CD4-positive, alpha-beta T cell (primary cell): ENCODE data around the gene C11orf65. TPM values are rescaled to one million over a fixed set of nuclear protein-coding genes. Genes with fewer than 3 reads are reported as not detected.

Source experiments
- ATAC-seq: fragments of 200-7000 bp; cut with Tn5 transposase; one replicate; pipeline ENCODE4 v1.10.0; 2022; ENCODE audit warnings: mild to moderate bottlenecking; ENCODE audit not compliant: poor library complexity
- CTCF ChIA-PET: fragments of 350-600 bp; sonication (Branson Sonifier 250); formaldehyde crosslinking; loops from one replicate; lab custom pipeline; 2021; ENCODE audit warnings: antibody characterized with exemption, inconsistent platforms; lab: Charles Lee
- POLR2A ChIA-PET: fragments of 350-600 bp; sonication (Branson Sonifier 250); formaldehyde crosslinking; loops from one replicate; lab custom pipeline; 2021; ENCODE audit warnings: antibody characterized with exemption, inconsistent platforms; lab: Charles Lee
- DNase-seq, 14 experiments: peaks; one replicate each; pipeline ENCODE4 v3.0.0-alpha.2; 2013 to 2020; ENCODE audit warnings: mixed read lengths in 2 of 14
- H3K27ac ChIP-seq, 2 donors: one replicate each; pipeline versions ENCODE4 v1.5.1 to v1.7.0; 2013; ENCODE audit warnings: low read length in 2 of 2, low read depth in 1 of 2, mild to moderate bottlenecking in 1 of 2
- H3K27me3 ChIP-seq, 2 experiments: 1 replicate in 1 of 2; 2 replicates in 1 of 2; pipeline versions ENCODE4 v1.6.1 to v1.7.0; 2013; ENCODE audit warnings: low read length in 2 of 2, control low read depth in 1 of 2, mild to moderate bottlenecking in 1 of 2, moderate library complexity in 1 of 2; ENCODE audit not compliant: insufficient read depth in 2 of 2, control insufficient read depth in 1 of 2
- H3K36me3 ChIP-seq: one replicate; pipeline ENCODE4 v1.6.1; 2013; ENCODE audit warnings: low read length, control low read depth; ENCODE audit not compliant: insufficient read depth
- H3K4me1 ChIP-seq: one replicate; pipeline ENCODE4 v1.6.1; 2013; ENCODE audit warnings: low read length, control low read depth; ENCODE audit not compliant: insufficient read depth
- H3K4me3 ChIP-seq: one replicate; pipeline ENCODE4 v1.5.1; 2013; ENCODE audit warnings: mild to moderate bottlenecking, low read length, moderate library complexity
- H3K9me3 ChIP-seq, 2 experiments: 1 replicate in 1 of 2; 2 replicates in 1 of 2; pipeline versions ENCODE4 v1.6.1 to v1.7.0; 2013; ENCODE audit warnings: low read length in 2 of 2, mild to moderate bottlenecking in 2 of 2, control low read depth in 1 of 2, moderate library complexity in 1 of 2; ENCODE audit not compliant: control insufficient read depth in 1 of 2, insufficient read depth in 1 of 2
- H3K27ac Mint-ChIP-seq: one replicate; pipeline ENCODE4 v1.8.0; 2020; ENCODE audit warnings: mixed read lengths
- H3K27me3 Mint-ChIP-seq: one replicate; pipeline ENCODE4 v1.8.0; 2021; ENCODE audit warnings: mixed read lengths
- H3K36me3 Mint-ChIP-seq: one replicate; pipeline ENCODE4 v1.8.0; 2021; ENCODE audit warnings: low read depth, mixed read lengths
- H3K4me1 Mint-ChIP-seq: one replicate; pipeline ENCODE4 v1.8.0; 2021; ENCODE audit warnings: low read depth, mixed read lengths
- H3K4me3 Mint-ChIP-seq: one replicate; pipeline ENCODE4 v1.8.0; 2020; ENCODE audit warnings: mild to moderate bottlenecking, mixed read lengths
- H3K9me3 Mint-ChIP-seq: one replicate; pipeline ENCODE4 v1.8.0; 2020; ENCODE audit warnings: mixed read lengths
- CTCF ChIP-seq: fragments of 200-600 bp; IDR thresholded peaks from one replicate; pipeline ENCODE4 v1.8.0; 2022; ENCODE audit warnings: antibody characterized with exemption, mild to moderate bottlenecking
- intact Hi-C, 2 experiments: fragments of 100-400 bp; cut with DNase I in 1 of 2; cut with micrococcal nuclease in 1 of 2; formaldehyde crosslinking; loops; one replicate each; pipeline versions ENCODE4 v1.15.1 to v1.9.0; 2023 to 2025; cut with DNase I, micrococcal nuclease
- polyA plus RNA-seq, 2 donors: library from polyadenylated mRNA; unstranded; fragments of 120-200 nt; gene quantifications; one replicate each; pipeline ENCODE4 v1.2.1, GENCODE V29; 2013
- total RNA-seq, 174 experiments: library from RNA in 2 of 174; stranded (reverse) in 2 of 174; gene quantifications; one replicate each; pipeline ENCODE4 v1.2.3 and lab custom pipeline; 2021 to 2026

C11orf65 gene, protein sequence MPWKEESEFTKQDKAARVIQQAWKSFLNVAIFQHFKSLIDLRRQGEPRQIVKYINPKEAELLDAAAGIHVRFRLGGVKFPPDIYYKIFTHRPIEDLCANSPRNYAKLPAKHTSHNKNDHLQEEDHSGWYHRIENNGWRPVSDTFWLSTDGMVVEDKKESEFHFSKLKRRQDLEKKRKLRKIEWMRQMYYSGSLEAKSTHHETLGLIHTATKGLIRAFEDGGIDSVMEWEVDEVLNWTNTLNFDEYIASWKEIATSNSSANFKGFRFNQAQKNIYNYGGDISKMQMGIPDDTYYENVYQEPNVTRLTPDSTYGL
- total RNA-seq (under 1 TPM; 0.30 to 0.75 TPM), total RNA-seq (lab: John Stamatoyannopoulos, UW) (0 to 1.7 (median 0.64) reads per million in 172 experiments)
- polyA plus RNA-seq (2013, experiment 1 of 2) = 2.4 TPM
- polyA plus RNA-seq (2013, experiment 2 of 2) = 2.9 TPM

DNA sequence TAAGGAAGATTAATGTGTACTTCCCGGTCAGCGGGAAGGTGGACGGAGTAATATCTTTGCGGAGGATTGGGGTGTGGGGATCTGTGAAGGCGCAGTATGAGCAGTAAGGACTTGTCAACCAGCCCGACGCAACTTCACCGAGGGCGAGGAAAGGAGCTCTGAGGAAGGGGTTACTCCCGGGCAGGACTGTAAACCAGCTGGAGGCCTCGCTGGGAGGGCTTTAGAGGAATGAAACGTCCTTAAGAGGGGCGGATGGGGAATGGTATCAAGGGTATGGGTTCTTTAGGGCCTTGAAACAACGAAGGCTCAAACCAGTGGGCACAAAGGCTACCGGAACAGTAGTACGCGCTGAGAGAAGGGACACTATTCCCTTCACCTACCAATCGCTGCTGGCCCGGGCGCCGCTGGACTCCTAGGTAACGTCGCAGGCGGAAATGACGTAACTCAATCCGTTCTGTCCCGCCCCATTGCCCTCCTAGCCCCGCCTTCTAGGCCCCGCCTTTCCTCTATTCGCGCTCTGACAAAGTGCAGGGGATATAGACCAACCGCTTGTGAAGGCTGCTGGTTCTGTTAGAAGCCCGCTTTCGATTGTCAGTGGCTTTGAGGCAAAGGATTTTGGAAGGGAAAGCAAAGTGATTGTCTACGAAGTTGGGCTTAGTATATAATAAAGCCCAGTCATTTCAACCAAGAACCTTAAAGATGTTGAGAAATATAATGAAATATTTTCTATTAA, at the start of gene C11orf65:
Gene C11orf65, minus strand, starts transcription at position 439 of the 733 bp plus-strand sequence. CDS start 5,970 bp downstream, outside the sequence.
- Histone ChIP-seq H3K4me3 (peak within 1 kb of the TSS; percentile 73), H3K27ac (peak within 1 kb of the TSS; percentile 90 to 98), H3K4me1 (peaks cover 12% of the 10 kb centered on the region), H3K27me3 (no peaks in the 10 kb centered on the region), H3K9me3 (no peaks in the 10 kb centered on the region), H3K36me3 (no peaks in the 10 kb centered on the region)
- ChIA-PET POLR2A (interaction anchor here (1.0 to 2.5 kb wide), 10 partner anchors 24 to 1010 kb away, joined by 3 to 16 read pairs (median 6); partner anchors contain the start of genes ATM, CWF19L2, DDX10 and NPAT), CTCF (no interaction called here)
- Mint-ChIP-seq H3K36me3 (peaks cover 7% of the 10 kb centered on the region), H3K4me1 (peaks cover 19% of the 10 kb centered on the region), H3K4me3 (peak within 1 kb of the TSS; percentile 95), H3K9me3 (no peaks in the 10 kb centered on the region), H3K27ac (peak within 1 kb of the TSS; percentile 99), H3K27me3 (no peaks in the 10 kb centered on the region)
- ATAC-seq (peak; percentile 94), DNase-seq (peak; percentile 92 to 98 (median 94))
- intact Hi-C loops = loop anchor here (1.0 to 10.0 kb wide), 9 partner anchors 30 to 1012 kb away; partner anchors contain the start of genes NPAT (in 2 of the 2), ACAT1 (in 1 of the 2), CUL5 (in 1 of the 2) and CWF19L2 (in 1 of the 2)
- TF ChIP-seq CTCF = no peak

DNA sequence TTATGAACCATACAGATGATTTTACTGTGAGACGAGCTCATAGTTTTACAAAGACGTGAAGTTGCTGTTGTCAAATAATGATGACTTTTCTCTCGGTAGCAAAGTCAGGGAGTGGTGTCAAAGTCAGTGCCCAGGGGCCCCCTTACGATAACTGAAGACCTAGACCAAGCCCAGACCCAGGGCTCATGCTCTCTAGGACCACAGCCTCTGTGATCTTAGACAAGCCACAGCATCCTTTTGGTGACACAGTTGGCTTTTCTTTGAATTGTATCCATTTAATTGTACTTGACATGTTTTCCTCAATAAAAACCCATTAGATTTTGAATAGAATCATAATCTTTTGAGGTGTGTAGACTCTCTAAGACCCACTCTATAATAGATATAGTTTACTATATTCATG, 48.8 kb upstream of the C11orf65 start:
- Histone ChIP-seq H3K9me3 (no peaks in the 10 kb centered on the region), H3K27ac (no peak overlapping the region), H3K27me3 (no peaks in the 10 kb centered on the region), H3K36me3 (peaks cover 3% of the 10 kb centered on the region), H3K4me1 (no peaks in the 10 kb centered on the region), H3K4me3 (no peak overlapping the region)
- no peak for TF ChIP-seq CTCF
- Mint-ChIP-seq H3K4me1 (no peaks in the 10 kb centered on the region), H3K9me3 (no peaks in the 10 kb centered on the region), H3K27ac (no peak overlapping the region), H3K36me3 (peaks cover 28% of the 10 kb centered on the region), H3K27me3 (peaks cover 11% of the 10 kb centered on the region), H3K4me3 (no peak overlapping the region)
- CTCF ChIA-PET = interaction anchor here (0.7 kb wide), 1 partner anchor 1563 kb away, joined by 3 read pairs; no protein-coding TSS in a partner anchor
- intact Hi-C loops = no loop called here
- POLR2A ChIA-PET = interaction anchor here (0.6 kb wide), 1 partner anchor 8 kb away, joined by 3 read pairs; no protein-coding TSS in a partner anchor
- DNase-seq = no peak
- ATAC-seq = no peak

DNA sequence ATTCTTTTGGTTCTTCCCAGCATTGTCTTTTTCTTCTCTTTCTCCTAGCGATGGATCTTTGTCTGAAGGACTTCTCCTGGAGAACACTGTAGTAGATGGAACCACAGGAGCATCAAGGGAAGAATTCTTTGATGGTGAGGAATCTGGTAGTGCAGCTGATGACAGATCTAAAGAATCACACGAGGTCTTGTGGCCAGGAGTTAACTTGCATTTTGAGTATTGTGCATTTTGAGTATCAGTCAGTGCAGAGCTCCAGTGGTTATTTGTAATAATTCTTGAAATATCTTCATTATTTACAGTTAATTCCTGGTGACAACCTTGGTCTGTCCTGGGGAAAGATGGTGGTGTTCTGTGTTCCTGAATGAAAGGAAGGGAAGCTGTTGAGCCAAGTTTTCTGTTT, 45.4 kb upstream of the C11orf65 start:
- intact Hi-C loops = no loop called here
- Mint-ChIP-seq H3K4me3 (no peak overlapping the region), H3K27me3 (peaks cover 11% of the 10 kb centered on the region), H3K4me1 (no peaks in the 10 kb centered on the region), H3K36me3 (peaks cover 28% of the 10 kb centered on the region), H3K9me3 (no peaks in the 10 kb centered on the region), H3K27ac (no peak overlapping the region)
- POLR2A ChIA-PET = no interaction called here
- H3K27ac ChIP-seq = no peak overlapping the region
- H3K4me1 ChIP-seq = no peaks in the 10 kb centered on the region
- no peaks in the 10 kb centered on the region for H3K9me3 ChIP-seq
- no peak for DNase-seq
- CTCF ChIA-PET = no interaction called here
- TF ChIP-seq CTCF = no peak
- no peaks in the 10 kb centered on the region for H3K27me3 ChIP-seq
- H3K4me3 ChIP-seq = no peak overlapping the region
- peaks cover 3% of the 10 kb centered on the region for H3K36me3 ChIP-seq
- no peak for ATAC-seq
